GM21367 (cell line): ENCODE measurements around the gene CELF4.

Experiments used
- ATAC-seq: cut with Tn5 transposase; IDR thresholded peaks from one replicate; pipeline ENCODE4 v1.9.1; 2021; ENCODE audit not compliant: unreplicated experiment

Gene CELF4

GRCh38 chr18:37548679-37549289 is 16.8 kb downstream of the CELF4 start:
- ATAC-seq: no peak

GRCh38 chr18:37547196-37547827 is 18.3 kb downstream of the CELF4 start:
- no peak for ATAC-seq

- no peak for ATAC-seq
These were observed 18.9 kb downstream of the CELF4 start for GRCh38 chr18:37546651-37547050.

GRCh38 chr18:37546272-37546537 is 19.4 kb downstream of the CELF4 start:
- ATAC-seq: no peak

GRCh38 chr18:37545461-37546271 is 19.9 kb downstream of the CELF4 start:
- ATAC-seq: no peak

GRCh38 chr18:37544713-37545112 is 20.9 kb downstream of the CELF4 start:
- no peak for ATAC-seq

- no peak for ATAC-seq
These were observed 21.4 kb downstream of the CELF4 start for GRCh38 chr18:37544217-37544616.

- no peak for ATAC-seq
These were observed 22.3 kb downstream of the CELF4 start for GRCh38 chr18:37543321-37543720.

- ATAC-seq: no peak
These were observed 24.1 kb downstream of the CELF4 start for GRCh38 chr18:37541517-37541916.

GRCh38 chr18:37540424-37541138 is 25.0 kb downstream of the CELF4 start:
- ATAC-seq: no peak

- no peak for ATAC-seq
These were observed 26.4 kb downstream of the CELF4 start for GRCh38 chr18:37539236-37539635.

GRCh38 chr18:37538526-37539205 is 26.9 kb downstream of the CELF4 start:
- no peak for ATAC-seq

GRCh38 chr18:37537868-37538525 is 27.6 kb downstream of the CELF4 start:
- peak; percentile 84 for ATAC-seq

GRCh38 chr18:37536656-37537055 is 28.9 kb downstream of the CELF4 start:
- no peak for ATAC-seq

GRCh38 chr18:37535968-37536367 is 29.6 kb downstream of the CELF4 start:
- ATAC-seq: no peak

GRCh38 chr18:37534627-37535026 is 31.0 kb downstream of the CELF4 start:
- no peak for ATAC-seq

GRCh38 chr18:37533647-37534584 is 31.7 kb downstream of the CELF4 start:
- no peak for ATAC-seq

GRCh38 chr18:37532917-37533316 is 32.7 kb downstream of the CELF4 start:
- no peak for ATAC-seq

- ATAC-seq: peak; percentile 72
These were observed 35.7 kb downstream of the CELF4 start for GRCh38 chr18:37529863-37530262.

- ATAC-seq: no peak
These were observed 36.3 kb downstream of the CELF4 start for GRCh38 chr18:37529296-37529695.
